HG03521 (cell line): ENCODE results near the gene DCAF5.
"Not testable (repeated sequence)": the region's sequence is repeated elsewhere in the genome, so short reads cannot be mapped to it uniquely, and the experiment has no call there.

Experiments
- ATAC-seq: cut with Tn5 transposase; IDR thresholded peaks from one replicate; pipeline ENCODE4 v1.9.1; 2021; ENCODE audit warnings: mild to moderate bottlenecking, moderate library complexity; ENCODE audit not compliant: unreplicated experiment

Gene DCAF5

DNA sequence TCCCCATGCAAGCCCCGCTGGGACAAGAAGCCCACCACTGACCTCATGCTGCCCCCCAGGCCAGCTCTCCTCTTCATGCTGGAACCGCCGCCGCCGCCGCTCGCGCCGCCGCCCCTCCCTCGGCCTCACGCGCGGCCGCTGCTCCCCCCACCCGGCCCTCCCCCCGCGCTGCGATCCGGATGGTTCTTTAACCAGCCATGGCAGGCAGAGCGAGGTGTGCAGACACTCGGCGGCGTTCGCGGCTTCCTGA lies at the start of gene DCAF5:
DCAF5 (minus strand) TSS at position 218 of the 250 bp plus-strand sequence; CDS start at position 77, 141 bp downstream.
- no peak for ATAC-seq

DNA sequence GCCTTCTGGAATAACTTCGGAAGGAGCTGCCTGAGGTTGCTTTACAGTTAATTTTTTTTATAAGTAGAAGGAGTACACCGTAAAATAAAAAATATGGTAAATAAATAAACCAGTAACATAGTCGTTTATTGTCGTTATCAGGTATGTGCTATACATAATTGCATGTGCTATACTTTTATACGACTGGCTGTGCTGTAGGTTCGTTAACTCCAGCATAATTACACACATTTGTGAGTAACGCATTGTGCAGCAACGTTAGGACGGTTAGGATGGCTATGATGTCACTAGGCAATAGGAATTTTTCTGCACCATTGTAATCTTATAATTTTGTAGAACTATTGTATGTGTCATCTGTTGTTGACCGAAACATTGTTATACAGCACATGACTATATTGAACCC lies 46.9 kb upstream of the DCAF5 start:
- ATAC-seq: no peak

DNA sequence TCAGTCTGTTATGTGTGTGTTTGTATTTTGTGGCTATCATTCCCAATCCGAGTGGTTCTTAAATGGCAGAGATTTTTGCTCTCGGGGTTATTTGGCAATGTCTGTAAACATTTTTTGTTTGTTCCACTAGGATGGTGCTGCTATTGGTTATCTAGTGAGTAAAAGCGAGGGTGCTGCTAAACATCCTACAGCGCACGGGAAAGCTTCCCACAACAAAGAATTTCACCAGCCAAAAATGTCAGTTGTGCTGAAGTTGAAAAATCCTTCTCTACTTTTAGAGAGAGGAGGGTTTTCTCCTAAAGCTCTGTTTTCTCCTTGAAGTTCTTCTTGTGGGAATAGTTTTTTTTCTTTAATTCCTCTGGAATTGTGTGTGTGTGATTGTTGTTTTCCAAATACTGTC lies 40.8 kb upstream of the DCAF5 start:
- ATAC-seq: no peak

GRCh38 chr14:69191340-69192111 lies 38.6 kb upstream of the DCAF5 start, which contains the start of gene EXD2:
Gene EXD2 (plus strand): TSS chr14:69191498. CDS start chr14:69209471, 17,973 bp downstream.
- ATAC-seq: no peak

DNA sequence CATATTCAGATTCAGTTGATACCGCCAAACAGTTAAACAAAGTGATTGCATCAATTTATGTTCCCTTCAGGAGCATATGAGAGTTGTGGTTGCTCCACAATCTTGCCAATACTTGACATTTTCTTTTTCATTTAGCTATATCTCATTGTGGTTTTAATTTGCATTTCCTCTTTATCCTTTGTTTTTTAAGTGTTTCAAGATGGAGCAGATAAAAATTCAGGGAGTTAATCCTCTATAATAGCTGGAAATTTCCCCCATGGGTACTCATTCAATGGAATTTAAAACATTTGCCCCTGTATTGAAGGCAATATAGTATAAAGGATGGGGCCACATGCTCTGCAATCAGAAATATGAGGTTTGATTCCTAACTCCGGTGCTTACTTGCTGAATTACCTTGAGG lies 37.3 kb upstream of the DCAF5 start:
- ATAC-seq: no peak

GRCh38 chr14:69183735-69184134 lies 30.8 kb upstream of the DCAF5 start:
- ATAC-seq: no peak

GRCh38 chr14:69182580-69182979 lies 29.7 kb upstream of the DCAF5 start:
- ATAC-seq: not testable (repeated sequence)

DNA sequence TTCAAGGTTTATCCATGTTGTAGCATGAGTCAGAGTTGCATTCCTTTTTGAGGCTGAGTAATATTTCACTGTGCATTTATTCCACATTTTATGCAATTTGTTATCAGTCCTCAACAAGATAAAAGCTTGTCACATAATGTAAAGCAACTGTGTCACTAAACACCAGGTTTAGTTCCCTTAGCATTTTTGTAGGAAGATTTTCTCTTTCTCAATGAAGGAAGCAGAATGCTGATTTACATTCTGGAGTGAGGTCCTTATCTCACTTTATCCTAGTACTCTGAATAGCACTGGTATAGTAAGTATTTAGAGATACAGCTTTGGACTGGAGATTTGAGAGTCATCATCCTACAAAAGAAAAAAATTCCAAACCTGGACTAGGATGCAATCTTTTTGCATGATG lies 28.6 kb upstream of the DCAF5 start:
- ATAC-seq: no peak

DNA sequence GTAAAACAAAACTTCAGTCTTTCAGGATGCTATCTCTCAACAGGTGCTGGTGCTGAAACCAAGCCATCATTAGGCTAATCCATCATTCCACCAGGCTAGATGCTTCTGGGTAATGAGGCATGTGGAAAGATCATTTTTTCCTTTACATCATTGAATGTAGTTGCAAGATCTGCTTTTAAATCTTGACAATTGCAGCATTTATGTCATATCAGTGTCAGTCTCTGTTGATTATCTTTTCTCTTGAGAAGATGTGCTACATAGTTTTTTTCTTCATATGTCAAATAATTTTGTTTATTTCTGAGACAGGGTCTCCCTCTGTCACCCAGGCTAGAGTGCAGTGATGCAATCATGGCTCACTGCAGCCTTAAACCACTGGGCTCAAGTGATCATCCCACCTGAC lies 22.2 kb upstream of the DCAF5 start:
- ATAC-seq: no peak

GRCh38 chr14:69171569-69171968 lies 18.6 kb upstream of the DCAF5 start:
- no peak for ATAC-seq

- ATAC-seq: no peak
Observed at GRCh38 chr14:69170839-69171238, 17.9 kb upstream of the DCAF5 start.

- not testable (repeated sequence) for ATAC-seq
Observed at GRCh38 chr14:69165787-69166186, 12.9 kb upstream of the DCAF5 start.

GRCh38 chr14:69161590-69161989 lies 8.7 kb upstream of the DCAF5 start:
- no peak for ATAC-seq

GRCh38 chr14:69156224-69156623 lies 3.3 kb upstream of the DCAF5 start:
- ATAC-seq: no peak

DNA sequence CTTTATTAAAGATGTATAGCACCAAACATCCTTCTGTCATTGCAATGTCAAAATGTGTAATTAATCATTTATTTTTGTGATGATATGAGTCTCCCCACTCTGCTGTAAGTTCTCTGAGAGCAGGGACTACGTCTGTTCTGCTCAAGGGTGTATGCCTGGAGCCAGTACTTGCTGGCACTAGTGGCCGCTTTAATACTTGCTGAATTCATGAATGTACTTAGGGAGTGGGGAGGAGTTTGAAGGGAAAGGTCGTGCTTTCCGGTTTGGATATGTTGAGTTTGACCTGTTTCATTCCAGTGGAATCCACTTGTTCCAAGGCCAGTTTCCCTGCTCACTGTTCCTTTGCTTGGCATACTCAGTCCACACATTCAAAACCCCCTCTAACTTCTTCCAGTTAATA lies 1.9 kb upstream of the DCAF5 start:
- no peak for ATAC-seq

DNA sequence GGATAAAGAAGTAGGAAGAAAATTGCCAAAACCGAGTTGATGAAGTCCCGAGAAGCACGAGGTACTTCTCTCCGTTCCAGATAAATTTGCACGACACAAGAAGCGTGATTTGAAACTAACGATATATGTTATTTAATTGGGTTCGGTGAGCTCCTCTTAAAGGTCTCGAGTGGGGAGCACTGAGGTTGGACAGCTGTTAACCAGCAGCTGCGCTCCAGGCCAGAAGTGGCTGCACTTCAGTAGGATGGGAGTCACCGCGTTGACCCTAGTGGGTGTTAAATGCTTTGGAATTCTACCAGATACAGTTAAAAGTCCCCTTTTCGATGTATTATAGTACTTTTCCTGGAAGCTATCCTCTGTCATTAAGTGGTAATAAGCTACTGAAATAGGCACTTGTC lies 953 bp upstream of the DCAF5 start:
- no peak for ATAC-seq

DNA sequence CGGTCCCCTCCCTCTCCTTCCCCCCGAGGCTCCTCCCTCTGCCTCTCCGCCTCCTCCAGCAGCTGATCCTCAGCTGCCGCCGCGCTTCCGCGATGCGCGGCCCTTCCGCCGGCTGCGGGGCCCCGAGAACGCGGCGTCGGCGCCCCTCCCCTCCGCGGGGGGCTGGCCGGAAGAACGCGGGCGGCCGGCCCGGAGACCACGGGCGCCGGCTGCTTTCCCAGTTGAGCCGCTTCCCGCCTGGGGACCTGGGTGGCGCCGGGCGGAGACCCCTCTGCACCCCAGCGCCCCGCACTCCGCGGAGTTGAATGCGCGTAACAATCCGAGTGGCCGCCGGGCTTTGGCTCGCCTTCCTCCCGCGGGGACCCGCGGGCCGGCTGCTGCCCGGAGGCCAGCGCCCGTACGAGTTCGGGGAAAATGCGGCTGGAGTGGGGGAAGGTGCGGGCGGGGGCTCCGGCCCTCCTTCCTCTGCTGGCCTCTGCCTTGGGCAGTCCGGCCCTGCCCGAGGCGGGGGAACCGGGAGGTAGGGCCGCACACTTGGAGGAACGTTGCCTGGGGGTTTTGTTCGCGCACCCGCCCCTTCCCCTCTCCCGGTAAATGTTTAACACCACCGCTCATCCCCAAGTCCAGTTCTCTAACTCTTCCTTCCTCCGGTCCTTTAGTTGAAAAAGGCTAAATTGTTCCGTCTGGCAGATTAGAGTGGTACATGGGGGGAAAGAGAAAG lies 393 bp upstream of the DCAF5 start:
- peak; percentile 79 for ATAC-seq

- no peak for ATAC-seq
Observed at GRCh38 chr14:69152181-69152901, 578 bp downstream of the DCAF5 start.

GRCh38 chr14:69151458-69152180 lies 1.3 kb downstream of the DCAF5 start:
- ATAC-seq: peak; percentile 51

DNA sequence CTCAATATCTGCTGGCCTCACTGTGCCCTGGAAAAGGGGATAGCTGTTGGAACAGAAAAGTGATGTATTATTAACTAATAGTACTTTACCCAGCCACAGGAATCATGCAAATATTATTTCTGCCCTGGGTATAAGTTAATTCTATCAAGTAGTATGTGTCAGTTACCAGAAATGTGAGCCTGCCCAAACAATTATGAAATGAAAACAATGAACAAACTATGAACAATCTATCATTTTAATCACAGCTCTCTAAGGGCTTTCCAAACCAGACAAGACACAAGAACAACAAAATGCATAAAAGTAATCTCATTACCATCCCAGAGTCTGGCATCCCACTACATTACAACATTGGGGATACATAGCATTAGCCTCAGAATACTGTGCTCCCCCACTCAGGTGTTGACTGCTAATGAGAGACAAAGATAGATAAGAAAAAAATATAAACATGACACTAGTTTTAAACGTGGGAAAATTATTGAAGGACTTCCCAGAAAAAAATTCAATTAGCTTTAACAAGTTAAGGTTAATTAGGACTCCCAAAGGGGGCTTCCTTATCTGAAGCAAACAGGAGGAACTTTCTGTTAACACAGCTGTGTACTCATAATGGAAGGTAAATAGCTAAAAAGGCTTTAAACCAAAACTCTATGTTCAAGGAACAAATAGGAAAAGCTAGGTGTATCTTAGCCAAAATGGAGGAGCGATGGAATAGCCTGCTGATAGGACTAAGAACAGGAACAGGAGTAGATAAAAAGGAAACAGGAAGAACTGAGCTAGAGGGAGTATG lies 3.3 kb downstream of the DCAF5 start:
- no peak for ATAC-seq
